SJSA1 (cell line): ENCODE data around the gene TCF7L2. TPM values are rescaled to one million over a fixed set of nuclear protein-coding genes. Genes with fewer than 3 reads are reported as not detected.

Experiments
- DNase-seq, 2 experiments: peaks; one replicate each; pipeline ENCODE4 v3.0.0-alpha.2; 2015 to 2020; ENCODE audit warnings: low spot score in 2 of 2, low read depth in 1 of 2
- H3K27ac ChIP-seq: fragments of 250-450 bp; sonication (Bioruptor Pico); 2 replicates; pipeline ENCODE4 v1.5.1; 2020; ENCODE audit warnings: mild to moderate bottlenecking, moderate library complexity
- H3K27me3 ChIP-seq: fragments of 250-450 bp; sonication (Bioruptor Pico); replicated peaks from 2 replicates; pipeline ENCODE4 v1.5.1; 2020; ENCODE audit warnings: mild to moderate bottlenecking, moderate library complexity
- H3K36me3 ChIP-seq: fragments of 250-450 bp; sonication (Bioruptor Pico); 2 replicates; pipeline ENCODE4 v1.5.1; 2020; ENCODE audit warnings: mild to moderate bottlenecking
- H3K4me1 ChIP-seq: fragments of 250-450 bp; sonication (Bioruptor Pico); replicated peaks from 2 replicates; pipeline ENCODE4 v1.6.1; 2021; ENCODE audit warnings: mild to moderate bottlenecking
- H3K4me3 ChIP-seq: fragments of 250-450 bp; sonication (Bioruptor Pico); 2 replicates; pipeline ENCODE4 v1.5.1; 2020; ENCODE audit warnings: mild to moderate bottlenecking
- H3K9me3 ChIP-seq: fragments of 250-450 bp; sonication (Bioruptor Pico); replicated peaks from 2 replicates; pipeline ENCODE4 v1.5.1; 2020; ENCODE audit warnings: mild to moderate bottlenecking
- total RNA-seq: library from RNA; depleted of rRNA; stranded (reverse); fragments of >200 nt; shearing (Covaris generic); gene quantifications from 2 replicates; pipeline ENCODE4 v1.2.3, GENCODE V29; 2014

TCF7L2 gene
- total RNA-seq, 1 experiment from 2014 or later = 4.4 TPM

GRCh38 chr10:112963835-112964234 is 13.8 kb downstream of the TCF7L2 start:
- no peaks in the 10 kb centered on the region for H3K27me3 ChIP-seq
- peak overlapping the region; percentile 78 for H3K27ac ChIP-seq
- H3K36me3 ChIP-seq = peaks cover 22% of the 10 kb centered on the region
- H3K9me3 ChIP-seq = no peaks in the 10 kb centered on the region
- no peak overlapping the region for H3K4me3 ChIP-seq
- peaks cover 81% of the 10 kb centered on the region for H3K4me1 ChIP-seq
- peak; percentile 80 to 88 for DNase-seq

GRCh38 chr10:112964482-112964881 is 14.4 kb downstream of the TCF7L2 start:
- no peak for DNase-seq
- Histone ChIP-seq H3K4me3 (no peak overlapping the region), H3K36me3 (peaks cover 28% of the 10 kb centered on the region), H3K27me3 (no peaks in the 10 kb centered on the region), H3K27ac (peak overlapping the region; percentile 78), H3K4me1 (peaks cover 75% of the 10 kb centered on the region), H3K9me3 (no peaks in the 10 kb centered on the region)

- H3K27me3 ChIP-seq = no peaks in the 10 kb centered on the region
- peaks cover 43% of the 10 kb centered on the region for H3K36me3 ChIP-seq
- H3K4me3 ChIP-seq = no peak overlapping the region
- peak overlapping the region; percentile 78 for H3K27ac ChIP-seq
- no peaks in the 10 kb centered on the region for H3K9me3 ChIP-seq
- H3K4me1 ChIP-seq = peaks cover 66% of the 10 kb centered on the region
- DNase-seq = no peak
Observed at GRCh38 chr10:112966194-112966855, 16.3 kb downstream of the TCF7L2 start.

- Histone ChIP-seq H3K27me3 (no peaks in the 10 kb centered on the region), H3K4me1 (peaks cover 60% of the 10 kb centered on the region), H3K4me3 (no peak overlapping the region), H3K27ac (peak overlapping the region; percentile 7; the same call in 1 of the 2 replicates), H3K36me3 (peaks cover 46% of the 10 kb centered on the region), H3K9me3 (no peaks in the 10 kb centered on the region)
- peak in 1 of 2 experiments; percentile 58 for DNase-seq
Observed at GRCh38 chr10:112967200-112967599, 17.2 kb downstream of the TCF7L2 start.

GRCh38 chr10:112969131-112969530 is 19.1 kb downstream of the TCF7L2 start:
- H3K27ac ChIP-seq = no peak overlapping the region
- H3K4me1 ChIP-seq = peaks cover 45% of the 10 kb centered on the region

GRCh38 chr10:112969542-112969941 is 19.5 kb downstream of the TCF7L2 start:
- Histone ChIP-seq H3K4me3 (no peak overlapping the region), H3K9me3 (no peaks in the 10 kb centered on the region), H3K27me3 (no peaks in the 10 kb centered on the region)

More at GRCh38 chr10:112969131-112969530, 19.1 kb downstream of the TCF7L2 start:
- Histone ChIP-seq H3K9me3 (no peaks in the 10 kb centered on the region), H3K4me3 (no peak overlapping the region), H3K27me3 (no peaks in the 10 kb centered on the region), H3K36me3 (peaks cover 65% of the 10 kb centered on the region)
- DNase-seq = no peak

GRCh38 chr10:112970021-112970420 is 20.0 kb downstream of the TCF7L2 start:
- no peak overlapping the region for H3K4me3 ChIP-seq
- H3K27me3 ChIP-seq = no peaks in the 10 kb centered on the region
- DNase-seq = peak in 1 of 2 experiments; percentile 4
- H3K9me3 ChIP-seq = no peaks in the 10 kb centered on the region
- peaks cover 67% of the 10 kb centered on the region for H3K36me3 ChIP-seq
- peaks cover 36% of the 10 kb centered on the region for H3K4me1 ChIP-seq
- no peak overlapping the region for H3K27ac ChIP-seq

More at GRCh38 chr10:112969542-112969941, 19.5 kb downstream of the TCF7L2 start:
- no peak for DNase-seq
- Histone ChIP-seq H3K36me3 (peaks cover 66% of the 10 kb centered on the region), H3K27ac (no peak overlapping the region), H3K4me1 (peaks cover 40% of the 10 kb centered on the region)

- Histone ChIP-seq H3K27ac (no peak overlapping the region), H3K4me1 (peaks cover 11% of the 10 kb centered on the region), H3K36me3 (peaks cover 79% of the 10 kb centered on the region), H3K27me3 (no peaks in the 10 kb centered on the region), H3K4me3 (no peak overlapping the region), H3K9me3 (no peaks in the 10 kb centered on the region)
- no peak for DNase-seq
Observed at GRCh38 chr10:112972606-112973005, 22.6 kb downstream of the TCF7L2 start.

- Histone ChIP-seq H3K9me3 (no peaks in the 10 kb centered on the region), H3K4me3 (no peak overlapping the region), H3K27me3 (no peaks in the 10 kb centered on the region), H3K36me3 (peaks cover 78% of the 10 kb centered on the region), H3K27ac (no peak overlapping the region), H3K4me1 (peaks cover 7% of the 10 kb centered on the region; the same call in 1 of the 2 replicates)
- no peak for DNase-seq
Observed at GRCh38 chr10:112973046-112973445, 23.0 kb downstream of the TCF7L2 start.

- no peak for DNase-seq
- peaks cover 7% of the 10 kb centered on the region; the same call in 1 of the 2 replicates for H3K4me1 ChIP-seq
- no peak overlapping the region for H3K27ac ChIP-seq
- H3K27me3 ChIP-seq = no peaks in the 10 kb centered on the region
- peaks cover 74% of the 10 kb centered on the region for H3K36me3 ChIP-seq
- no peak overlapping the region for H3K4me3 ChIP-seq
- no peaks in the 10 kb centered on the region for H3K9me3 ChIP-seq
Observed at GRCh38 chr10:112973805-112974204, 23.8 kb downstream of the TCF7L2 start.

GRCh38 chr10:112977426-112977898 is 27.4 kb downstream of the TCF7L2 start:
- Histone ChIP-seq H3K4me3 (no peak overlapping the region), H3K36me3 (peaks cover 57% of the 10 kb centered on the region), H3K9me3 (no peaks in the 10 kb centered on the region), H3K27ac (no peak overlapping the region), H3K4me1 (peaks cover 14% of the 10 kb centered on the region), H3K27me3 (no peaks in the 10 kb centered on the region)
- DNase-seq = no peak

- DNase-seq = no peak
- Histone ChIP-seq H3K4me3 (no peak overlapping the region), H3K36me3 (peaks cover 36% of the 10 kb centered on the region), H3K27me3 (no peaks in the 10 kb centered on the region), H3K9me3 (no peaks in the 10 kb centered on the region), H3K27ac (no peak overlapping the region), H3K4me1 (peaks cover 20% of the 10 kb centered on the region)
Observed at GRCh38 chr10:112979927-112980326, 29.9 kb downstream of the TCF7L2 start.

GRCh38 chr10:112980937-112981336 is 30.9 kb downstream of the TCF7L2 start:
- Histone ChIP-seq H3K27me3 (no peaks in the 10 kb centered on the region), H3K27ac (no peak overlapping the region)

GRCh38 chr10:112981553-112981952 is 31.5 kb downstream of the TCF7L2 start:
- H3K9me3 ChIP-seq = no peaks in the 10 kb centered on the region
- no peak overlapping the region for H3K27ac ChIP-seq
- peaks cover 20% of the 10 kb centered on the region for H3K36me3 ChIP-seq
- peaks cover 36% of the 10 kb centered on the region for H3K4me1 ChIP-seq
- H3K27me3 ChIP-seq = no peaks in the 10 kb centered on the region
- no peak overlapping the region for H3K4me3 ChIP-seq
- peak in 1 of 2 experiments; percentile 65 for DNase-seq

More at GRCh38 chr10:112980937-112981336, 30.9 kb downstream of the TCF7L2 start:
- Histone ChIP-seq H3K4me1 (peaks cover 30% of the 10 kb centered on the region), H3K36me3 (peaks cover 26% of the 10 kb centered on the region), H3K9me3 (no peaks in the 10 kb centered on the region), H3K4me3 (no peak overlapping the region)
- DNase-seq = no peak
